SK-N-SH (cell line): ENCODE measurements around the gene SMIM30. TPM values are rescaled to one million over a fixed set of nuclear protein-coding genes. Genes with fewer than 3 reads are reported as not detected.
"Not testable (repeated sequence)": the region's sequence is repeated elsewhere in the genome, so short reads cannot be mapped to it uniquely, and the experiment has no call there.

Experiments
- CTCF ChIA-PET: fragments of 300-600, 350-600 bp; formaldehyde crosslinking; extraction: SDS; loops from one replicate; lab custom pipeline; 2021; lab: Yijun Ruan, JAX
- POLR2A ChIA-PET: fragments of 350-600 bp; sonication (Branson Sonifier 250); formaldehyde crosslinking; extraction: SDS; loops from one replicate; lab custom pipeline; 2020; ENCODE audit warnings: antibody characterized with exemption, inconsistent platforms; lab: Yijun Ruan, JAX
- DNase-seq: peaks from one replicate; pipeline ENCODE4 v3.0.0; 2012
- H2AFZ ChIP-seq: fragments of 200-600 bp; sonication (generic); 2 replicates; pipeline ENCODE4 v1.8.1; 2016; ENCODE audit warnings: antibody characterized with exemption, mild to moderate bottlenecking, low read depth
- H3F3A ChIP-seq: fragments of 200-600 bp; sonication (generic); replicated peaks from 2 replicates; pipeline ENCODE3; 2016; ENCODE audit warnings: antibody characterized with exemption, mild to moderate bottlenecking; ENCODE audit not compliant: insufficient read depth
- H3K27ac ChIP-seq, 2 experiments: fragments of 200-500 bp in 1 of 2; fragments of 200-600 bp in 1 of 2; sonication (Bioruptor generic) in 1 of 2; sonication (generic), shearing (Covaris generic) in 1 of 2; 2 replicates each; pipeline versions ENCODE4 v1.5.1 to v1.6.1; 2014 to 2016; ENCODE audit warnings: low read depth in 2 of 2, inconsistent platforms in 1 of 2, low read length in 1 of 2, mild to moderate bottlenecking in 1 of 2, mixed read lengths in 1 of 2
- H3K27me3 ChIP-seq: fragments of 200-600 bp; sonication (generic), shearing (Covaris generic); 2 replicates; pipeline ENCODE4 v1.6.1; 2016; ENCODE audit warnings: mixed run types; ENCODE audit not compliant: insufficient read depth
- H3K36me3 ChIP-seq, 2 experiments: fragments of 200-500 bp in 1 of 2; fragments of 200-600 bp in 1 of 2; sonication (Bioruptor generic) in 1 of 2; sonication (generic) in 1 of 2; replicated peaks in 1 of 2; 2 replicates each; pipeline versions ENCODE3 to v1.5.1; 2014 to 2016; ENCODE audit warnings: low read length in 1 of 2, mild to moderate bottlenecking in 1 of 2; ENCODE audit not compliant: insufficient read depth in 2 of 2, control insufficient read depth in 1 of 2
- H3K4me1 ChIP-seq, 2 experiments: fragments of 200-500 bp in 1 of 2; fragments of 200-600 bp in 1 of 2; sonication (Bioruptor generic) in 1 of 2; sonication (generic), shearing (Covaris generic) in 1 of 2; 2 replicates each; pipeline versions ENCODE4 v1.5.1 to v1.6.1; 2014 to 2016; ENCODE audit warnings: low read depth in 1 of 2, low read length in 1 of 2, mixed run types in 1 of 2; ENCODE audit not compliant: insufficient read depth in 2 of 2, control insufficient read depth in 1 of 2
- H3K4me2 ChIP-seq: fragments of 200-600 bp; sonication (generic), shearing (Covaris generic); 2 replicates; pipeline ENCODE4 v1.6.1; 2017; ENCODE audit warnings: mixed run types
- H3K4me3 ChIP-seq, 2 experiments: fragments of 200-500 bp in 1 of 2; fragments of 200-600 bp in 1 of 2; sonication (Bioruptor generic) in 1 of 2; sonication (generic), shearing (Covaris generic) in 1 of 2; 2 replicates each; pipeline versions ENCODE4 v1.5.1 to v1.8.1; 2014 to 2016; ENCODE audit warnings: low read depth in 2 of 2, inconsistent platforms in 1 of 2, low read length in 1 of 2, mild to moderate bottlenecking in 1 of 2, mixed read lengths in 1 of 2, moderate library complexity in 1 of 2
- H3K79me2 ChIP-seq: fragments of 200-600 bp; sonication (generic); 2 replicates; pipeline ENCODE4 v1.8.1; 2017; ENCODE audit warnings: mild to moderate bottlenecking; ENCODE audit not compliant: insufficient read depth
- H3K9ac ChIP-seq: fragments of 200-600 bp; sonication (generic); 2 replicates; pipeline ENCODE4 v1.6.1; 2017; ENCODE audit warnings: mixed run types
- H3K9me2 ChIP-seq: fragments of 200-600 bp; sonication (generic); 2 replicates; pipeline ENCODE4 v1.6.1; 2017; ENCODE audit warnings: mixed run types
- H3K9me3 ChIP-seq: fragments of 200-600 bp; sonication (generic); 2 replicates; pipeline ENCODE4 v1.6.1; 2017; ENCODE audit warnings: mixed run types, mild to moderate bottlenecking, moderate library complexity
- H4K20me1 ChIP-seq: fragments of 200-600 bp; sonication (generic); 2 replicates; pipeline ENCODE4 v1.6.1; 2017; ENCODE audit warnings: mild to moderate bottlenecking, mixed run types; ENCODE audit not compliant: insufficient read depth
- CHD2 ChIP-seq: fragments of 150-350 bp; IDR thresholded peaks from 2 replicates; pipeline ENCODE4 v1.6.1; 2018; ENCODE audit warnings: low read length; ENCODE audit not compliant: partially characterized antibody
- ELF1 ChIP-seq: IDR thresholded peaks from 2 replicates; pipeline ENCODE4 v1.4.0; 2012
- EZH2phosphoT487 ChIP-seq: fragments of 200-600 bp; sonication (generic); IDR thresholded peaks from 2 replicates; pipeline ENCODE4 v1.6.1; 2017; ENCODE audit warnings: low read depth, mixed run types, mild to moderate bottlenecking, antibody characterized with exemption, moderate library complexity, borderline replicate concordance
- FOSL2 ChIP-seq: IDR thresholded peaks from 2 replicates; pipeline ENCODE4 v1.4.0; 2012; ENCODE audit warnings: low read depth, mild to moderate bottlenecking, moderate library complexity, borderline replicate concordance
- JUND ChIP-seq: IDR thresholded peaks from 2 replicates; pipeline ENCODE4 v1.4.0; 2012
- MEF2A ChIP-seq: IDR thresholded peaks from 2 replicates; pipeline ENCODE4 v1.4.0; 2012; ENCODE audit warnings: low read depth, borderline replicate concordance
- NRF1 ChIP-seq: IDR thresholded peaks from 2 replicates; pipeline ENCODE4 v1.6.1; 2012; ENCODE audit warnings: low read depth, mild to moderate bottlenecking, low read length
- RCOR1 ChIP-seq: fragments of 150-350 bp; IDR thresholded peaks from 2 replicates; pipeline ENCODE4 v1.6.1; 2017; ENCODE audit warnings: antibody characterized with exemption, low read length
- RXRA ChIP-seq: IDR thresholded peaks from 2 replicates; pipeline ENCODE4 v1.4.0; 2012; ENCODE audit warnings: low read depth, mild to moderate bottlenecking, borderline replicate concordance
- TAF1 ChIP-seq: IDR thresholded peaks from 2 replicates; pipeline ENCODE4 v1.6.1; 2012; ENCODE audit warnings: low read depth, mild to moderate bottlenecking, low read length, moderate library complexity, borderline replicate concordance
- TCF12 ChIP-seq: IDR thresholded peaks from 2 replicates; pipeline ENCODE4 v1.4.0; 2012
- TEAD4 ChIP-seq: IDR thresholded peaks from 2 replicates; pipeline ENCODE4 v1.4.0; 2012; ENCODE audit warnings: mild to moderate bottlenecking, borderline replicate concordance; ENCODE audit not compliant: insufficient read depth
- YY1 ChIP-seq: IDR thresholded peaks from 2 replicates; pipeline ENCODE4 v1.4.0; 2012; ENCODE audit warnings: low read depth, mild to moderate bottlenecking
- WGBS: methylation state at CpG from one replicate; pipeline ENCODE4 v1.1.6; 2017; ENCODE audit warnings: low lambda C conversion rate; 5-methylcytosine and 5-hydroxymethylcytosine counted together
- polyA plus RNA-seq, 3 experiments: library from polyadenylated mRNA; depleted of rRNA; stranded (reverse); fragments of >200 nt; gene quantifications; 2 replicates each; pipeline ENCODE4 v1.2.3, GENCODE V29; 2012
- TF ChIP-seq, protein P1 (sequence below): fragments of 200-600 bp; sonication (generic); IDR thresholded peaks from 2 replicates; pipeline ENCODE4 v1.6.1; 2017; ENCODE audit warnings: antibody characterized with exemption, mild to moderate bottlenecking, moderate library complexity
- TF ChIP-seq, protein P2 (sequence below): fragments of 150-350 bp; IDR thresholded peaks from 2 replicates; pipeline ENCODE4 v1.6.1; 2017; ENCODE audit warnings: antibody characterized with exemption, low read length, low read depth, borderline replicate concordance
- TF ChIP-seq, protein P3 (sequence below): IDR thresholded peaks from 2 replicates; pipeline ENCODE4 v1.6.1; 2012; ENCODE audit warnings: mild to moderate bottlenecking, low read depth, low read length, moderate library complexity
- TF ChIP-seq, protein P4 (sequence below): IDR thresholded peaks from 2 replicates; pipeline ENCODE4 v1.4.0; 2012; ENCODE audit warnings: low read depth, borderline replicate concordance
- TF ChIP-seq, protein P5 (sequence below): fragments of 150-350 bp; IDR thresholded peaks from 2 replicates; pipeline ENCODE4 v1.6.1; 2016; ENCODE audit warnings: mild to moderate bottlenecking, low read depth, low read length

SMIM30 gene
- polyA plus RNA-seq, 1 of the 3 experiments (the other 2 are of a cell fraction) = 46.5 TPM

DNA sequence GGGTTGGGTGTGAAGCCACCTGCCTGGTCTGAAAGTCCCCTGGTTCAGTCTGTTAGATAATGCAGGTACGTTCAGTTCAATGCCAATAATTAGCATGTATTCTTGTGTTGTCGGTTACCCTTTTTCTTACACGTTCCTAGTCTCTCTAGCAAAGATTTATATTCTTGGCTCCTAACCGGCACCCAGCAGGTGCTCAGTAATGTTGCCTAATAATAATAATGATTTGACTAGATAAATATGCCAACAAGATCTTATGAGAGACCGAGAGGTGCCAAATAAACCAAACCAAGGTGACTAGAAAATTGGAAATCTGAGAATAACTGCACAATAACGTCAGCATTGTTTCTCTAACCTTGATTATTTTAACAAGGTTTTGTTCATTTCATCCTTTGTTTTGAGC lies 1.1 kb upstream of the SMIM30 start:
- no peak overlapping the region for H3K4me3 ChIP-seq
- CTCF ChIA-PET = interaction anchor here (1.1 to 1.5 kb wide), 4 partner anchors 25 to 170 kb away, joined by 3 to 6 read pairs (median 5); no protein-coding TSS in a partner anchor
- no peaks in the 10 kb centered on the region for H3K9me2 ChIP-seq
- WGBS = 93% methylated on average over 6 of the region's 6 CpGs
- peak overlapping the region; percentile 76 for H2AFZ ChIP-seq
- H4K20me1 ChIP-seq = no peaks in the 10 kb centered on the region
- peaks cover 7% of the 10 kb centered on the region for H3K79me2 ChIP-seq
- no peak overlapping the region for H3K4me2 ChIP-seq
- peaks cover 7 to 24% of the 10 kb centered on the region in 2 experiments; a peak in 3 of 4 replicates for H3K4me1 ChIP-seq
- H3F3A ChIP-seq = no peaks in the 10 kb centered on the region
- H3K9me3 ChIP-seq = no peaks in the 10 kb centered on the region
- no peak for DNase-seq
- H3K27me3 ChIP-seq = no peaks in the 10 kb centered on the region
- H3K36me3 ChIP-seq = peaks cover 24 to 28% of the 10 kb centered on the region in 2 experiments
- TF ChIP-seq JUND = no peak
- TF ChIP-seq, protein P1, sequence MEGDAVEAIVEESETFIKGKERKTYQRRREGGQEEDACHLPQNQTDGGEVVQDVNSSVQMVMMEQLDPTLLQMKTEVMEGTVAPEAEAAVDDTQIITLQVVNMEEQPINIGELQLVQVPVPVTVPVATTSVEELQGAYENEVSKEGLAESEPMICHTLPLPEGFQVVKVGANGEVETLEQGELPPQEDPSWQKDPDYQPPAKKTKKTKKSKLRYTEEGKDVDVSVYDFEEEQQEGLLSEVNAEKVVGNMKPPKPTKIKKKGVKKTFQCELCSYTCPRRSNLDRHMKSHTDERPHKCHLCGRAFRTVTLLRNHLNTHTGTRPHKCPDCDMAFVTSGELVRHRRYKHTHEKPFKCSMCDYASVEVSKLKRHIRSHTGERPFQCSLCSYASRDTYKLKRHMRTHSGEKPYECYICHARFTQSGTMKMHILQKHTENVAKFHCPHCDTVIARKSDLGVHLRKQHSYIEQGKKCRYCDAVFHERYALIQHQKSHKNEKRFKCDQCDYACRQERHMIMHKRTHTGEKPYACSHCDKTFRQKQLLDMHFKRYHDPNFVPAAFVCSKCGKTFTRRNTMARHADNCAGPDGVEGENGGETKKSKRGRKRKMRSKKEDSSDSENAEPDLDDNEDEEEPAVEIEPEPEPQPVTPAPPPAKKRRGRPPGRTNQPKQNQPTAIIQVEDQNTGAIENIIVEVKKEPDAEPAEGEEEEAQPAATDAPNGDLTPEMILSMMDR = no peak
- no peak for TF ChIP-seq FOSL2
- TF ChIP-seq RCOR1 = no peak
- no peak for TF ChIP-seq EZH2phosphoT487
- TF ChIP-seq, protein P2, sequence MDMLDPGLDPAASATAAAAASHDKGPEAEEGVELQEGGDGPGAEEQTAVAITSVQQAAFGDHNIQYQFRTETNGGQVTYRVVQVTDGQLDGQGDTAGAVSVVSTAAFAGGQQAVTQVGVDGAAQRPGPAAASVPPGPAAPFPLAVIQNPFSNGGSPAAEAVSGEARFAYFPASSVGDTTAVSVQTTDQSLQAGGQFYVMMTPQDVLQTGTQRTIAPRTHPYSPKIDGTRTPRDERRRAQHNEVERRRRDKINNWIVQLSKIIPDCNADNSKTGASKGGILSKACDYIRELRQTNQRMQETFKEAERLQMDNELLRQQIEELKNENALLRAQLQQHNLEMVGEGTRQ = no peak
- TF ChIP-seq TAF1 = no peak
- TF ChIP-seq YY1 = no peak
- no peak for TF ChIP-seq TEAD4
- TF ChIP-seq CHD2 = no peak
- no peak for TF ChIP-seq RXRA
- TF ChIP-seq, protein P3, sequence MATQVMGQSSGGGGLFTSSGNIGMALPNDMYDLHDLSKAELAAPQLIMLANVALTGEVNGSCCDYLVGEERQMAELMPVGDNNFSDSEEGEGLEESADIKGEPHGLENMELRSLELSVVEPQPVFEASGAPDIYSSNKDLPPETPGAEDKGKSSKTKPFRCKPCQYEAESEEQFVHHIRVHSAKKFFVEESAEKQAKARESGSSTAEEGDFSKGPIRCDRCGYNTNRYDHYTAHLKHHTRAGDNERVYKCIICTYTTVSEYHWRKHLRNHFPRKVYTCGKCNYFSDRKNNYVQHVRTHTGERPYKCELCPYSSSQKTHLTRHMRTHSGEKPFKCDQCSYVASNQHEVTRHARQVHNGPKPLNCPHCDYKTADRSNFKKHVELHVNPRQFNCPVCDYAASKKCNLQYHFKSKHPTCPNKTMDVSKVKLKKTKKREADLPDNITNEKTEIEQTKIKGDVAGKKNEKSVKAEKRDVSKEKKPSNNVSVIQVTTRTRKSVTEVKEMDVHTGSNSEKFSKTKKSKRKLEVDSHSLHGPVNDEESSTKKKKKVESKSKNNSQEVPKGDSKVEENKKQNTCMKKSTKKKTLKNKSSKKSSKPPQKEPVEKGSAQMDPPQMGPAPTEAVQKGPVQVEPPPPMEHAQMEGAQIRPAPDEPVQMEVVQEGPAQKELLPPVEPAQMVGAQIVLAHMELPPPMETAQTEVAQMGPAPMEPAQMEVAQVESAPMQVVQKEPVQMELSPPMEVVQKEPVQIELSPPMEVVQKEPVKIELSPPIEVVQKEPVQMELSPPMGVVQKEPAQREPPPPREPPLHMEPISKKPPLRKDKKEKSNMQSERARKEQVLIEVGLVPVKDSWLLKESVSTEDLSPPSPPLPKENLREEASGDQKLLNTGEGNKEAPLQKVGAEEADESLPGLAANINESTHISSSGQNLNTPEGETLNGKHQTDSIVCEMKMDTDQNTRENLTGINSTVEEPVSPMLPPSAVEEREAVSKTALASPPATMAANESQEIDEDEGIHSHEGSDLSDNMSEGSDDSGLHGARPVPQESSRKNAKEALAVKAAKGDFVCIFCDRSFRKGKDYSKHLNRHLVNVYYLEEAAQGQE = no peak
- TF ChIP-seq MEF2A = no peak
- TF ChIP-seq TCF12 = no peak
- no peak for TF ChIP-seq NRF1
- TF ChIP-seq, protein P4, sequence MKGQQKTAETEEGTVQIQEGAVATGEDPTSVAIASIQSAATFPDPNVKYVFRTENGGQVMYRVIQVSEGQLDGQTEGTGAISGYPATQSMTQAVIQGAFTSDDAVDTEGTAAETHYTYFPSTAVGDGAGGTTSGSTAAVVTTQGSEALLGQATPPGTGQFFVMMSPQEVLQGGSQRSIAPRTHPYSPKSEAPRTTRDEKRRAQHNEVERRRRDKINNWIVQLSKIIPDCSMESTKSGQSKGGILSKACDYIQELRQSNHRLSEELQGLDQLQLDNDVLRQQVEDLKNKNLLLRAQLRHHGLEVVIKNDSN = no peak
- TF ChIP-seq, protein P5, sequence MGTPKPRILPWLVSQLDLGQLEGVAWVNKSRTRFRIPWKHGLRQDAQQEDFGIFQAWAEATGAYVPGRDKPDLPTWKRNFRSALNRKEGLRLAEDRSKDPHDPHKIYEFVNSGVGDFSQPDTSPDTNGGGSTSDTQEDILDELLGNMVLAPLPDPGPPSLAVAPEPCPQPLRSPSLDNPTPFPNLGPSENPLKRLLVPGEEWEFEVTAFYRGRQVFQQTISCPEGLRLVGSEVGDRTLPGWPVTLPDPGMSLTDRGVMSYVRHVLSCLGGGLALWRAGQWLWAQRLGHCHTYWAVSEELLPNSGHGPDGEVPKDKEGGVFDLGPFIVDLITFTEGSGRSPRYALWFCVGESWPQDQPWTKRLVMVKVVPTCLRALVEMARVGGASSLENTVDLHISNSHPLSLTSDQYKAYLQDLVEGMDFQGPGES = no peak
- TF ChIP-seq ELF1 = no peak
- TF ChIP-seq, all 33 proteins: peak for 0
- H3K9ac ChIP-seq = no peak overlapping the region
- POLR2A ChIA-PET = no interaction called here
- no peak overlapping the region; a peak in 1 of 4 replicates for H3K27ac ChIP-seq

DNA sequence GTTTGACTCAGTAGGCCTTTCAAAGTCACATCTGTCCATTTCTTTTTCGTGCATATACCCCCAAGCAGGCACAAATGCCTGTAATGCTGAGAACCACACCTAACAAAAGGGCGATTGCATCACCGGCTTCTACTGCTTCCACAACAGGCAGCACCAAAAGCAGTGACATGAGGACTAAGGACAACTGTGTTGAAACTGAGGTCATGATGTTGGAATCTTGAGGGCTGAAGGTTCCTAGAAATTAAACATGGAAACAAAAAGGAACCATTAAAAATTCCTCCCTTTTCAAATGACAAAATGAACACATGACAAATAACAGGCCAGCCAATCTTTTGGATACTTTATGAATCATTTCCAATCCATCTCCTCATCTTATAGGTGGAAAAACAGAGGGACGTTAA lies 980 bp downstream of the SMIM30 start:
- not testable (repeated sequence) for H3K27me3 ChIP-seq, H3F3A ChIP-seq, H3K79me2 ChIP-seq, H3K9me3 ChIP-seq, H4K20me1 ChIP-seq, DNase-seq, H3K9me2 ChIP-seq
- H3K36me3 ChIP-seq = peaks cover 32 to 35% of the 10 kb centered on the region in 2 experiments
- H3K4me2 ChIP-seq = peak overlapping the region; percentile 65
- peak overlapping the region; percentile 76 for H2AFZ ChIP-seq
- peak overlapping the region; percentile 80 to 89 for H3K4me3 ChIP-seq
- H3K4me1 ChIP-seq = peaks cover 7 to 24% of the 10 kb centered on the region in 2 experiments; a peak in 3 of 4 replicates
- 72% methylated on average over 4 of the region's 4 CpGs for WGBS
- POLR2A ChIA-PET = interaction anchor here (0.6 kb wide), 1 partner anchor 100 kb away, joined by 3 read pairs; no protein-coding TSS in a partner anchor
- peak overlapping the region; percentile 67; the same call in 1 of the 2 replicates for H3K9ac ChIP-seq
- CTCF ChIA-PET = interaction anchor here (1.0 kb wide), 1 partner anchor 27 kb away, joined by 3 read pairs; no protein-coding TSS in a partner anchor
- peak overlapping the region; percentile 65 to 94; a peak in 3 of 4 replicates for H3K27ac ChIP-seq
